GM19467 (cell line): ENCODE data around the gene SOCS3.
"Not testable (repeated sequence)": the region's sequence is repeated elsewhere in the genome, so short reads cannot be mapped to it uniquely, and the experiment has no call there.

Experiments
- ATAC-seq: cut with Tn5 transposase; IDR thresholded peaks from one replicate; pipeline ENCODE4 v1.9.1; 2021; ENCODE audit warnings: mild to moderate bottlenecking, moderate library complexity; ENCODE audit not compliant: unreplicated experiment

The SOCS3 gene

GRCh38 chr17:78313735-78314648, 45.9 kb downstream of the SOCS3 start:
- ATAC-seq, result peak; percentile 40

- not testable (repeated sequence) for ATAC-seq
Measured at GRCh38 chr17:78309659-78310255, 50.1 kb downstream of the SOCS3 start.

GRCh38 chr17:78307887-78308638, 51.8 kb downstream of the SOCS3 start:
- ATAC-seq, result no peak

- no peak for ATAC-seq
Measured at GRCh38 chr17:78306913-78307312, 53.0 kb downstream of the SOCS3 start.
